ENCODE measurements around the gene FANK1. TPM values are rescaled to one million over a fixed set of nuclear protein-coding genes. Genes with fewer than 3 reads are reported as not detected.
"Not testable (repeated sequence)": the region's sequence is repeated elsewhere in the genome, so short reads cannot be mapped to it uniquely, and the experiment has no call there.

The FANK1 gene
- total and polyA plus RNA-seq, 2 donors from 2014 or later, result 8.6 to 13.4 TPM

- no peak within 1 kb of the TSS for H3K9ac ChIP-seq (ENCODE audit: low read length in 3 of 3)
- DNase-seq (no peak), FAIRE-seq (no peak)
- H3K27ac ChIP-seq (ENCODE audit: low read depth in 2 of 2, low read length in 2 of 2), result no peak within 1 kb of the TSS
- no peak within 1 kb of the TSS for H3K4me3 ChIP-seq (ENCODE audit: low read length in 3 of 3)
- H3K27me3 ChIP-seq (ENCODE audit: control insufficient read depth, insufficient read depth, low read length), result no peaks in the 10 kb centered on the region
- H3K36me3 ChIP-seq (ENCODE audit: control insufficient read depth in 2 of 3, insufficient read depth in 3 of 3, low read length in 3 of 3), result peaks cover 0 to 6% (median 0%) of the 10 kb centered on the region in 3 donors
- intact Hi-C loops (cut with DNase I), result no loop called here
- H3K9me3 ChIP-seq (ENCODE audit: control insufficient read depth in 2 of 3, insufficient read depth in 1 of 3, low read length in 3 of 3), result peaks cover 0 to 6% (median 2%) of the 10 kb centered on the region in 3 donors
- no peaks in the 10 kb centered on the region for H3K4me1 ChIP-seq (ENCODE audit: control insufficient read depth in 2 of 3, insufficient read depth in 2 of 3, low read depth in 1 of 3, low read length in 3 of 3)
- TF ChIP-seq, protein P1, sequence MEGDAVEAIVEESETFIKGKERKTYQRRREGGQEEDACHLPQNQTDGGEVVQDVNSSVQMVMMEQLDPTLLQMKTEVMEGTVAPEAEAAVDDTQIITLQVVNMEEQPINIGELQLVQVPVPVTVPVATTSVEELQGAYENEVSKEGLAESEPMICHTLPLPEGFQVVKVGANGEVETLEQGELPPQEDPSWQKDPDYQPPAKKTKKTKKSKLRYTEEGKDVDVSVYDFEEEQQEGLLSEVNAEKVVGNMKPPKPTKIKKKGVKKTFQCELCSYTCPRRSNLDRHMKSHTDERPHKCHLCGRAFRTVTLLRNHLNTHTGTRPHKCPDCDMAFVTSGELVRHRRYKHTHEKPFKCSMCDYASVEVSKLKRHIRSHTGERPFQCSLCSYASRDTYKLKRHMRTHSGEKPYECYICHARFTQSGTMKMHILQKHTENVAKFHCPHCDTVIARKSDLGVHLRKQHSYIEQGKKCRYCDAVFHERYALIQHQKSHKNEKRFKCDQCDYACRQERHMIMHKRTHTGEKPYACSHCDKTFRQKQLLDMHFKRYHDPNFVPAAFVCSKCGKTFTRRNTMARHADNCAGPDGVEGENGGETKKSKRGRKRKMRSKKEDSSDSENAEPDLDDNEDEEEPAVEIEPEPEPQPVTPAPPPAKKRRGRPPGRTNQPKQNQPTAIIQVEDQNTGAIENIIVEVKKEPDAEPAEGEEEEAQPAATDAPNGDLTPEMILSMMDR (IDR thresholded peaks at IDR 0.05; ENCODE audit: borderline replicate concordance, extremely low read depth, insufficient read depth), result no peak
Measured at GRCh38 chr10:125881192-125881591, 15.2 kb upstream of the FANK1 start, which contains the start of gene DHX32. Gene DHX32 (minus strand): TSS chr10:125881292. CDS start chr10:125880824, 468 bp downstream.

DNA sequence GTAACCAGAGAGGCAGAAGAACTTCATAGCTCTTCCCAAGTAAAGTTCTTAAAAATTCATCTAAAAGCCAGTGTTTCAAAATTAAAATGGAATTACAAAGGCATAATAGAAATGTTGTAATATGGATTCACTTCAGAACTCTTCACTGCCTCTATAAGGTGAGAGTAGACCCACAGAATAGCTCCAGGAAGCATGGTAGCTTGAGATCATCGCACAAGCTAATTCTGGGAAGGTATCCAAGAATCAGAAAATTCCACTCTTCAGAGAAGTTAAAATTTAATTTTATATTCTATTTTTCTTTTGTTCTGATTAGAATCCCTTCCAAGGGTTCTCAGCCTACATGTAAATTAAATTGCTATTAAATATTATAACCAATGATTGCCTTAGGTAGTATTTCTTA lies 13.8 kb upstream of the FANK1 start:
- Histone ChIP-seq H3K9me3 (ENCODE audit: control insufficient read depth in 2 of 3, insufficient read depth in 1 of 3, low read length in 3 of 3) (no peaks in the 10 kb centered on the region), H3K27ac (ENCODE audit: low read depth in 2 of 2, low read length in 2 of 2) (no peak overlapping the region), H3K36me3 (ENCODE audit: control insufficient read depth in 2 of 3, insufficient read depth in 3 of 3, low read length in 3 of 3) (no peaks in the 10 kb centered on the region), H3K27me3 (ENCODE audit: control insufficient read depth, insufficient read depth, low read length) (no peaks in the 10 kb centered on the region), H3K9ac (ENCODE audit: low read length in 3 of 3) (no peak overlapping the region), H3K4me3 (ENCODE audit: low read length in 3 of 3) (no peak overlapping the region), H3K4me1 (ENCODE audit: control insufficient read depth in 2 of 3, insufficient read depth in 2 of 3, low read depth in 1 of 3, low read length in 3 of 3) (no peaks in the 10 kb centered on the region)
- FAIRE-seq, result no peak
- TF ChIP-seq, protein P1 (IDR thresholded peaks at IDR 0.05; ENCODE audit: borderline replicate concordance, extremely low read depth, insufficient read depth), result no peak
- intact Hi-C loops (cut with DNase I), result no loop called here
- no peak for DNase-seq

DNA sequence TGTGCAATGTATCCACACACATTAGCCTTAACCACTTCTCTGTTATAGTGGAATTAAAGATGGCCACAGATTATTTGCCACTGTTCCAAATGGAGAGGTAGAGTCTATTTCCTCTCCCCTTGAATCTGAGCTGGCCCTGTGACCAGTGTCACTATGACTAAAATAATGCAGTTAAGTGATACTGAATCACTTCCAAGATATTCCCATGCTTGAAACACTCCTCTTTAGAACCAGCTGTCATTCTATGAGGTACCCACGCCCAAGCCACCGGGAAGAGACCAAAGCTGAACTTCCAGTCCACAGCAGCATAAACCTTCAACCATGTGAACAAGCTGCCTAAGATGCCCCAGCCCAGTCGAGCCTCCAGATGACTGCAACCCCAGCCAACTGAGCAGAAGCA lies 13.2 kb upstream of the FANK1 start:
- intact Hi-C loops (cut with DNase I), result no loop called here
- Histone ChIP-seq H3K4me3 (ENCODE audit: low read length in 3 of 3) (no peak overlapping the region), H3K36me3 (ENCODE audit: control insufficient read depth in 2 of 3, insufficient read depth in 3 of 3, low read length in 3 of 3) (no peaks in the 10 kb centered on the region), H3K27me3 (ENCODE audit: control insufficient read depth, insufficient read depth, low read length) (no peaks in the 10 kb centered on the region), H3K27ac (ENCODE audit: low read depth in 2 of 2, low read length in 2 of 2) (no peak overlapping the region), H3K9ac (ENCODE audit: low read length in 3 of 3) (no peak overlapping the region), H3K4me1 (ENCODE audit: control insufficient read depth in 2 of 3, insufficient read depth in 2 of 3, low read depth in 1 of 3, low read length in 3 of 3) (no peaks in the 10 kb centered on the region), H3K9me3 (ENCODE audit: control insufficient read depth in 2 of 3, insufficient read depth in 1 of 3, low read length in 3 of 3) (no peaks in the 10 kb centered on the region)
- FAIRE-seq, result no peak
- TF ChIP-seq, protein P1 (IDR thresholded peaks at IDR 0.05; ENCODE audit: borderline replicate concordance, extremely low read depth, insufficient read depth), result no peak
- no peak for DNase-seq

- Histone ChIP-seq H3K4me3 (ENCODE audit: low read length in 3 of 3) (no peak overlapping the region), H3K27me3 (ENCODE audit: control insufficient read depth, insufficient read depth, low read length) (no peaks in the 10 kb centered on the region), H3K9ac (ENCODE audit: low read length in 3 of 3) (no peak overlapping the region), H3K27ac (ENCODE audit: low read depth in 2 of 2, low read length in 2 of 2) (no peak overlapping the region), H3K9me3 (ENCODE audit: control insufficient read depth in 2 of 3, insufficient read depth in 1 of 3, low read length in 3 of 3) (no peaks in the 10 kb centered on the region), H3K36me3 (ENCODE audit: control insufficient read depth in 2 of 3, insufficient read depth in 3 of 3, low read length in 3 of 3) (no peaks in the 10 kb centered on the region), H3K4me1 (ENCODE audit: control insufficient read depth in 2 of 3, insufficient read depth in 2 of 3, low read depth in 1 of 3, low read length in 3 of 3) (no peaks in the 10 kb centered on the region)
- TF ChIP-seq, protein P1 (IDR thresholded peaks at IDR 0.05; ENCODE audit: borderline replicate concordance, extremely low read depth, insufficient read depth), result no peak
- intact Hi-C loops (cut with DNase I), result no loop called here
- DNase-seq (no peak), FAIRE-seq (no peak)
Measured at GRCh38 chr10:125886914-125887512, 9.4 kb upstream of the FANK1 start.

- H3K27ac ChIP-seq (ENCODE audit: low read depth in 2 of 2, low read length in 2 of 2); H3K9ac ChIP-seq (ENCODE audit: low read length in 3 of 3); H3K4me1 ChIP-seq (ENCODE audit: control insufficient read depth in 2 of 3, insufficient read depth in 2 of 3, low read depth in 1 of 3, low read length in 3 of 3); intact Hi-C loops (cut with DNase I); H3K9me3 ChIP-seq (ENCODE audit: control insufficient read depth in 2 of 3, insufficient read depth in 1 of 3, low read length in 3 of 3); H3K36me3 ChIP-seq (ENCODE audit: control insufficient read depth in 2 of 3, insufficient read depth in 3 of 3, low read length in 3 of 3); FAIRE-seq; H3K4me3 ChIP-seq (ENCODE audit: low read length in 3 of 3); DNase-seq; H3K27me3 ChIP-seq (ENCODE audit: control insufficient read depth, insufficient read depth, low read length): not testable (repeated sequence)
Measured at GRCh38 chr10:125889441-125889840, 6.9 kb upstream of the FANK1 start.

Data from kidney (tissue), 14 donors.